GM20000 (cell line): Measurements from ENCODE around the gene OPN3.

Source experiments
- DNase-seq: peaks from one replicate; pipeline ENCODE4 v3.0.0; 2012; ENCODE audit warnings: low spot score
- TF ChIP-seq, protein P1 (sequence below): IDR thresholded peaks from 2 replicates; pipeline ENCODE4 v1.5.1; 2012; ENCODE audit warnings: mild to moderate bottlenecking, control low read depth; ENCODE audit errors: extremely low read depth, missing control alignments

Gene OPN3

DNA sequence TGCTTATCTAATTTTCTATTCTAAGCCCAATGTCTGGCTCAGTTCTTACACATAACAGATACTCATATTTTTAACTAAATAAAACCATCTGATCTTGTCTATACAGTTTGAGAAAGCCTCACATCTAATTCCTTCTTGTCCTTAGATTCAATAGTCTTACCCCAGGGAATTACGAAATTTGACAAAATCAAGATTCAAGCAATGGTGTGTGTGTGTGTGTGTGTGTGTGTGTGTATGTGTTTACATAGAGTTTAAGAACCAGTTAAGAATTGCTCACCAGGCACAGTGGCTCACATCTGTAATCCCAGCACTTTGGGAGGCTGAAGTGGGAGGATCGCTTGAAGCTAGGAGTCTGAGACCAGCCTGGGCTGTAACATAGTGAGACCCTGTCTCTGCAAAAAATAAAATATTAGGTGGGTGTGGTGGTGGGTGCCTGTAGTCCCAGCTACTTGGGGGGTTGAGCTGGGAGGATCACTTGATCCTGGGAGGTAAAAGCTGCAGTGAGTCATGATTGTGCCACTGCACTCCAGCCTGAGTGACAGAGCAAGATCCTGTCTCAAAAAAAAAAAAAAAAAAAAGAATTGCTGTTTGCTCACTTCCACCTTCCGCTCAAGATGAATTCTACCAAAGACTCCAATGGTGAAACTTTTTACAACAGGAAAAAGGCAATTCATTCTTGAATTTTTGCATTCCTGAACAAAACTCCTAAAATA, 18.1 kb upstream of the OPN3 start:
- no peak for DNase-seq
- TF ChIP-seq, protein P1, sequence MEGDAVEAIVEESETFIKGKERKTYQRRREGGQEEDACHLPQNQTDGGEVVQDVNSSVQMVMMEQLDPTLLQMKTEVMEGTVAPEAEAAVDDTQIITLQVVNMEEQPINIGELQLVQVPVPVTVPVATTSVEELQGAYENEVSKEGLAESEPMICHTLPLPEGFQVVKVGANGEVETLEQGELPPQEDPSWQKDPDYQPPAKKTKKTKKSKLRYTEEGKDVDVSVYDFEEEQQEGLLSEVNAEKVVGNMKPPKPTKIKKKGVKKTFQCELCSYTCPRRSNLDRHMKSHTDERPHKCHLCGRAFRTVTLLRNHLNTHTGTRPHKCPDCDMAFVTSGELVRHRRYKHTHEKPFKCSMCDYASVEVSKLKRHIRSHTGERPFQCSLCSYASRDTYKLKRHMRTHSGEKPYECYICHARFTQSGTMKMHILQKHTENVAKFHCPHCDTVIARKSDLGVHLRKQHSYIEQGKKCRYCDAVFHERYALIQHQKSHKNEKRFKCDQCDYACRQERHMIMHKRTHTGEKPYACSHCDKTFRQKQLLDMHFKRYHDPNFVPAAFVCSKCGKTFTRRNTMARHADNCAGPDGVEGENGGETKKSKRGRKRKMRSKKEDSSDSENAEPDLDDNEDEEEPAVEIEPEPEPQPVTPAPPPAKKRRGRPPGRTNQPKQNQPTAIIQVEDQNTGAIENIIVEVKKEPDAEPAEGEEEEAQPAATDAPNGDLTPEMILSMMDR, result no peak

DNA sequence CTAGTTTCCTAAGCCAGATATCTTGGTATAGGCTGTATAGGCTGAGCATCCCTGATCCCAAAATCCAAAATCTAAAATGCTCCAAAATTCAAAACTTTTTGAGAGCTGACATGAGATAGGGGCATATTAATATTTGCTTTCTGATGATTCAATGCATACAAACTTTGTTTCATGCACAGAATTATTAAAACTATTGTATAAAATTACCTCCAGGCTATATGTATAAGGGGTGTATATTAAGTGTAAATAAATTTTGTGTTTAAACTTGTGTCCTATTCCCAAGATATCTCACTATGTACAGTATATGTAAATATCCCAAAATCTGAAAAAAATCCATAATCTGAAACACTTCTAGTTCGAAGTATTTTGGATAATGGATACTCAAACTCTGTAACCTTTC, 14.5 kb upstream of the OPN3 start:
- TF ChIP-seq, protein P1, result no peak
- no peak for DNase-seq

DNA sequence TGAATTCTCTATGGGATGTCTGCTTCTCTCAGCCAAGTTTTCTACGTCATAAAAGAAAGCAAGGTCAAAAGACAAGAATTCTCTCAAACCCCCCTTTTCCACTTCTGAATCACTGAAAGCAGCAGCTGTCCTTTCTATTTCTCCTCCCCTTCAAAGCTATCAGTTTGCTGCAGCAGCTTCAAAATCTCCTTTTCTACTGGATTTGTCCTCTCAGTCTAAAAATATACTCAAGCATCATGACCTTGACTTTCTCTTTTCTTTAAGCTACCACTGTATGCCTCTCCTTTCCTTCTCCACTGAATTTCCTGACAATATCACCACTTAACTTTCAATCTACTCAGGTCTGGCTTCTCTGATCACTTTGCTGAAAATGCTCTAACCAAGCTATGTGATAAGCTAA, 13.8 kb upstream of the OPN3 start:
- TF ChIP-seq, protein P1, result no peak
- no peak for DNase-seq

DNA sequence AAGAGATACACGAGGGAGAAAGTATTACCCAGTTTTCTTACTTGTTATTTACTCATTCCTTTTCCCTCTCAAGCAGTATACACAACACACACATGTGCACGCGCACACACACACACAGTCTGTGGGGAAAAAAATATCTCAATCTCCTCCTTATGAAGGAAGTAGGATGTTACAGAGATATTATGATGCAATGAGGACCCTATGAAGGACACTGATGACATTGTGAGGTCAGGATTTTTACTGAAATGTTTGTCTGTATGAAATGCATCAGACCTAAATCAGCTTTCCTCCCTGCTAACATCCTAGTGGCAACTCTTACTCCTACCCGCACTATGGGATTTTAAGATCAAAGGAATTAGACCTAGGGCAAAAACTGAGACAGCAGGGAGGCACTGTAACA, 11.8 kb upstream of the OPN3 start, which contains the start of gene WDR64:
TSS of gene WDR64 (plus strand) at position 270 of the 400 bp plus-strand sequence. CDS start 204 bp downstream, outside the sequence.
- DNase-seq, result no peak
- TF ChIP-seq, protein P1, result no peak

- DNase-seq, result no peak
- TF ChIP-seq, protein P1, result no peak
These were observed 8.0 kb upstream of the OPN3 start for GRCh38 chr1:241648159-241648558.

- no peak for DNase-seq
- TF ChIP-seq, protein P1, result no peak
These were observed 7.5 kb upstream of the OPN3 start for GRCh38 chr1:241647658-241648057.

- TF ChIP-seq, protein P1, result no peak
These were observed 6.0 kb upstream of the OPN3 start for GRCh38 chr1:241646201-241646600.

More at GRCh38 chr1:241646201-241646600, 6.0 kb upstream of the OPN3 start:
- DNase-seq, result no peak
